CD4-positive, alpha-beta T cell treated with Interleukin-10 for 1 hour (primary cell): ENCODE measurements around the gene RGS6.
A peak's percentile ranks its signal among the peaks of the same experiment; 100 is the strongest.
"Not testable (repeated sequence)": the region's sequence is repeated elsewhere in the genome, so short reads cannot be mapped to it uniquely, and the experiment has no call there.

ENCODE experiments used
- DNase-seq: peaks from one replicate; pipeline ENCODE4 v3.0.0-alpha.2; 2020

Gene RGS6

GRCh38 chr14:72463291-72463866, 531.1 kb downstream of the RGS6 start:
- DNase-seq: no peak

GRCh38 chr14:72464226-72464625, 532.0 kb downstream of the RGS6 start:
- DNase-seq: no peak

GRCh38 chr14:72466325-72466724, 534.1 kb downstream of the RGS6 start:
- no peak for DNase-seq

DNA sequence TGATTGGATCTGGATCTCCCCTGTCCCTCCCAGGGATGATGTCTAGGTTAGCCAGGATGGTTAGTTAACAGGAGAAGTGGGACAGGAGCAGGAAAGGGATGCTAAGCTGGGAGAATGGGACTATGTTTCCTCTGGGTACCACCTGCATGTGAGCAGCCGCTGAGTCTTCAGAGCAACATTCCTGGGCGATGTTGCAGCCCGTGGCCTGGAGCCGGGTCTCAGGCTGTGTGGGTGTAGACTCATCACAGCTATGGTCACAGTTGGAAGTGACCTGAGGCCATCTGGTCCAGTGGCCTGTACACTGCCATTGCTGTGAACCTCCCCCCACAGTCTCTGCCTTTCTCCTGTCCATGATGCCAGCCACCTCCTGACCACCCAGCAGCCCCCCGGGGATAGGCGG, 539.1 kb downstream of the RGS6 start:
- DNase-seq: no peak

DNA sequence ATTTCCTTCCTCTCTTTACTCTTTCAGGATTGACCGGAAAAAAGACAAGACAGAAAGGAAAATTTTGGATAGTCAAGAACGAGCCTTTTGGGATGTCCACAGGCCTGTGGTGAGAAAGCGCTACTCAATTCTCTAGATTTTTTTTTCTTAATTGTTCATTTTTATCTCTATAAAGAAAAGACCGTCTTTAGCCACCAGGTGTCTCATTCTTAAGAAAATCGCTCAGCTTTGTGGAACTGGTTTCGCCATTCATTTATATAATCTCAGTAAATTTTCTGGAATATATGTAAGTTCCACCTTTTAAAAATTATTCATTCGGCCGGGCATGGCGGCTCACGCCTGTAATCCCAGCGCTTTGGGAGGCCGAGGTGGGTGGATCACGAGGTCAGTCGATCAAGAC, 540.6 kb downstream of the RGS6 start:
- no peak for DNase-seq

DNA sequence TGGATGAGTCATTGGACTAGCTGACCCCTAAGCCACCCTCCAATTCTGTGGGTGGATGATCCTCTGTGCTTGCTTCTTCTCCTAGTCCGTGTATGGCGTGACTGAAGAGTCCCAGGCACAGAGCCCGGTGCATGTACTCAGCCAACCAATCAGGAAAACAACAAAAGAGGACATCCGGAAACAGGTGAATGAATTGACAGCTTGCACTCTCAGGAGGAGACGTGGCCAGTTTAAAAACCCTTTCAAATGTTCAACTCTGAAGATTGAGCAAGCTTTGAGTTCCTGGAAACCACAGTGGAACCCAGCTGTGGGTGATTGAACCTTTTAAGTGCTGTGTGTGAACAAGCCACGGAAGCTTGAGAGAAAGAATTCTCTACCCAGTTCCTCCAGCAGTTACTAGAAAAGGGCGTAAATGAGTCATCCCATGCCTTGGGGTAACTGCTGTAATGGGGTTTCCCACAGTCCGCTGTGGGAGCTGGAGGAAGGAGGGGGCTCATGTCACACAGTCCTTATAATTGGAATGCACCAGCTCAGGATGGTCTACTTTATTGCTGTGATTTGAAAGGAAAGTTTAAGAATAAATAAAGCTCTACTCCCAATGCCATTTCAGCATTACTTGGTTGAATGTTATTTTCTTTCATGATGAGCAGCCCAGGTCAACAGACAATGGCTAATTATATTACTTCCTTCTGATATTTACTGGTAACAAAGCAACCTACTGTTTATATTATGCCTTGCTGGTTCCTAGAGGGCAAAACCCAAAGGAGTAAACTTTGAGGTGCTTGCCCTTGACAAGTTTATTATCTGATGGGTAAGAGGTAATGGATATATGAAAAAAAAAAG, 544.6 kb downstream of the RGS6 start:
- peak; percentile 60 for DNase-seq

- DNase-seq: not testable (repeated sequence)
These were observed 545.3 kb downstream of the RGS6 start for GRCh38 chr14:72477578-72477977.

DNA sequence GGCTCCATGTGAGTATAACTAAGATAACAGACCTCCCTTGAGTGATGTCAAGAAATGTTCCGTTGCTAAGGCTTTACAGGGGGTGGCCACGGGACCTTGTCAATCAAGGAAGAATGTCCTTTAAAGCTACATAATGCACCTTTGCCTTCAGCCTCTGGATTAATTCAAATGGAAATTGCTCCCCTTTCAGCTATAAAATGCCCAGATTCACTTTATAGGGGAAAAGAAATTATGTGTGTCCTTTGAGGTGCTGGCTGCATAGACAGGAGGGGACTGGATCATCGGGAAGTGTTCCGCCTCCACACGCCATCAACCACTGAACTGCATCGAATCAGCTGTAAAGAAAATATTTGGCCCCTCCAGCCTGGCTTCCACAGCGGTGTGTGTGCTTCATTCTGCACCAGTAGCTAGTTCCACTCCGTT, 546.3 kb downstream of the RGS6 start:
- DNase-seq: no peak

DNA sequence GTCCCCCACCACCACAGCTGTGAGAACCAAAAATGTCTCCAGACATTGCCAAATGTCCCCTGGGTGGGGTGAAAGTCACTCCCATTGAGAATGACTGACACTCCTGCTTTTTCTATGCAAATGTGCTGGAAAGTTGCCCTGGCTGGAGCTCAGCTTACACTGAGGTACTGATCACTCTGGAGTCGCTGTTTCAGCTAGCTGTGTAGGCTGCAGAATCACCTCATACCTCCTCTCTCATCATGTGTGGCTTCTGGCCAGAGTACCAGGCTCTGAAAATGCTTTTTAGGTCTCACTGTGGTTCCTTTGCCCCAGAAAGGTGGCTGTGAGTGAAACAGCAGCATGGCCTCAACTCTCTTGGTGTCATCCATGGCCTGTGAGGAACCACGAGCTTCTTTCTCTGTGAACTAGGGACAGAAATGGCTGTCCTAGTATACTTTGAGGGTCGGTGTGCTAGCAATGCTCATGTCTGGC, 547.3 kb downstream of the RGS6 start:
- no peak for DNase-seq

DNA sequence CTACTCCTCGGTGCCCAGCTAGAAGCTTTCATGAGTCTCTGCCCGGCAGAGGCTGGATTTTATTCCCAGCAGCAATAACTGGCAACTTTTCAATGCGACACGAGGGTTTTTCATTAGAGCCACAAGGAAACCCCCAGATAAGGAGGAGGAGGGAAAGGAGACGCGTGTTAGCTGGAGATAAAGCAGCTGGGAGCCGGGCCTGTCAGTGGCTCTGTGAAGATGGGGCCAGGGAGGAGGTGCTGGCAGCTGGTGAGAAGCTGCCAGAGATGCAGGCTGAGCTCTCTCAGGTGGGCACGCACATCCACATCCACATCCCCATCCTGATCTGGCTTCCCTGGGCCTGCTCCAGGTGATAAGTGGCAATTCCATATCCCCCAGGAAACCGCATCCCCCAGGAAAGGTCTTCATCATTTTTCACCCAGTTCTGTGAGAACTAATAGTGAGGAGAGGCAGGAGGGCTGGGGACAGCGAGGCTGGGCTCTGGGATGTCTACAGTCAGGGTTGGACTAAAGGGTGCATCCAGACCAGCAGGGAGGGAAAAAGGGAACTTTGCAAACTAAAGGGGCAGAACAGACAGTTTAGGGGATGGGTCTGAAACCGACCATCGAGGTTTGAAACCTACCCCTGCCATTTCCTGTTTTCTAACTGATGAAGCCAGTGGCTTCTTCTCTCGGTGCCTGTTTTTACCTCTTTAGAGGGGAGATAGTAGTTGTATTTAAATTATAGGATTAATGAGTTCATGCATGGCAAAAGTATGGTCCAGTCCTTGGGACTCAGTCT, 548.4 kb downstream of the RGS6 start:
- DNase-seq: no peak

DNA sequence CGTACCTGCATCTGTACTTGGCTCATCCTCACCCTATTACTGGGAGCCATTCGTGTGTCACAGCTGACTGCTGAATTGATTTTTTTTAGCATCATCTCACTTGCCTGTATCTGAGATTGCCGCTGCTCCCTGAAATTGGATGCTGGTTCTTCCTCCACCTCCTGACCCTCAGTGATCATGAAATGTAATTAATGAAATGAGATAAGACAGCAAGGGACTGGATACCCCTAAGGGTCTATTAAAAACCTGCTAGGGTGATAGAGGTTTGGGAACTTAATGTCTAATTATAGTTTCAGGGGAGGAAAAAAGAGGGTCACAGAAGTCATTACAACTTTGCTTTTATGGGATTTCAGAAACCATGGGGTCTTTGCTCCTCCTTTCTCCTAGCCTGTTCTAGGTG, 551.1 kb downstream of the RGS6 start:
- DNase-seq: no peak

GRCh38 chr14:72485695-72486094, 553.5 kb downstream of the RGS6 start:
- DNase-seq: no peak

- DNase-seq: no peak
These were observed 556.3 kb downstream of the RGS6 start for GRCh38 chr14:72488514-72488913.

- DNase-seq: no peak
These were observed 560.0 kb downstream of the RGS6 start for GRCh38 chr14:72492196-72492595.

GRCh38 chr14:72495668-72496067, 563.4 kb downstream of the RGS6 start:
- DNase-seq: no peak

GRCh38 chr14:72498646-72499045, 566.4 kb downstream of the RGS6 start:
- no peak for DNase-seq

- DNase-seq: no peak
These were observed 567.5 kb downstream of the RGS6 start for GRCh38 chr14:72499746-72500145.

GRCh38 chr14:72500234-72500838, 568.1 kb downstream of the RGS6 start:
- no peak for DNase-seq

DNA sequence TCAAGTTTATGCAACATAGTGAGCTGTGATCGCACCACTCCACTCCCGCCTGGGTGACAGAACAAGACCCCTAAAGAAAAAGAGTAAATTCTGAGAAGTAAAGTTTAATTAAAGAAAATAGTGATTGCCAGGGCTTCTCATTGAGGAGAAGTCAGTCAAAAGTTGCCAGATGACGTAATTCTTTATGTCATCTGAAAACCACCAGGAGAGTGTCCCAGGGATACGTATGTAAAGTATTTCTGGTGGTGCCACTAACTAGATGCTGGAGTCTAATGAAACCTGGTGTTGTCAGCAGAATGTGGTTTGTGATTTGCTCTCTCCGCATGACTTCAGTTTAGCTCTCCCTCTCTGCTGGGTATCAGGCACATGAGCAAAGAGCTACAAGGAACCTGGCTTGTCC, 569.2 kb downstream of the RGS6 start:
- DNase-seq: no peak

DNA sequence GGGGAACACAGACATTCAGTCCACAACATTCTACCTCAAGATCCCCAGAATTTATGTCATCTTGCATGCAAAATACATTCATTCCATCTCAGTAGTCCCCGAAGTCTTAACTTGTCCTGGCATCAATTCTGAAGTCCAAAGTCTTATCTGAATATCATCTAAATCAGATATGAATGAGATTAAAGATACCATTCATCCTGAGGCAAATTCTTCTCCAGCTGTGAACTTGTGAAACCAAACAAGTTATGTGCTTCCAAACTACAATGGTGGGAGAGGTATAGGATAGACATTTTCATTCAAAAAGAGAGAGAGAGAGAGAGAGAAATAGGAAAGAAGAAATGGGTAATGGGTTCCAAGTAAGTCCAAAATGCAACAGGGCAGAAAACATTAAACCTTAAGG, 571.0 kb downstream of the RGS6 start:
- DNase-seq: no peak

DNA sequence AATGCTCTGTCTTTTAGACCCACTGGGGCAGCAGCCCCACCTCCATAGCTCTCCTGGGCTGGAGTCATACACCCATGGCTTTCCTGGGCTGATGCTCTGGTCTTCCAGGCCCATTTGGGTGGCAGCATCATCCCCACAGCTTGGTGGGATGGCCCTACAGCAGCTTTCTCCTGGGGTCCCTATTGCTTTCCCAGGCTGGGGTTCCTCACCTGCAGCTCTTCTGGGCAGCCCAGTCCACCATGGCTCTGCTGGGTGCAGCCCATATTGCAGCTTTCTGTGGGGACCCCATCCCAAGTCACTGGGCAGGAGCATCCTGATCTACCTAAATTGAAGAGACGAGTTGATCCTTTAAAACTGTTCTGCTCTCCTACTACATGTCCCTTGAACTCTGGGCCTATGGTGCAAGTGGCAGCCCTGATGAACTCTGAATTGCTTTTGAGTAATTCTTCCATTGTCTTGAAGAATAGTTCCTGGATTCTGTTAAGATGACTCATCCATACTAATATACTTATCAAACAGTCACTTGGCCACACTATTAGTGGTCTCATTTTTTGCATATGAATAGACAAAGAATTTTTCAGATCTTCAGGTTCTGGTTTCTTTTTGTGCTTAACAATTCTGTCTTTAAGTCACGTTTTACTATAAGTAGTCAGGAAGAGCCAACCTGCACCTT, 571.6 kb downstream of the RGS6 start:
- DNase-seq: no peak

DNA sequence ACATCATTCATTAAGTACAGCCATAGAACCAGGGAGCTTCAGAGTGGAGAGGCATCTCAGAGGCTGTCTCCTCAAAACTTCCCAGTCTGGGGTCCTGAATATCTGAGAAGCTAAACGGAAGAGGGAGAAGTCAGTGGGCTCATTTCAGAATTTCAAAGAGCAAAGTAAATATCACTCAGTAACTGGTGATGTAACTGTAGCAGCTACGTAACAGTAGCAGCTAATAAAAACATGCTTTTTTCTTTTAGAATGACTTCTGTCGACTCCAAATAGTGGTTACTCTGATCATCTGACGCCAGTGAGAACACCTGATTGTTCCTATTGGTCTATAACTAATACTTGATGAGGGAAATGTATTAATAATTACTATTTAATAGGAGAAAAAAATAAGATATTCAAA, 578.3 kb downstream of the RGS6 start:
- DNase-seq: no peak

GRCh38 chr14:72512281-72512680, 580.1 kb downstream of the RGS6 start:
- DNase-seq: no peak
